IPS-18a (cell line): ENCODE results near the gene SLC13A4.

Experiments used
- H3K27ac ChIP-seq: one replicate; pipeline ENCODE4 v1.5.1; 2013; ENCODE audit warnings: low read length
- H3K27me3 ChIP-seq: one replicate; pipeline ENCODE4 v1.6.1; 2013; ENCODE audit warnings: mild to moderate bottlenecking, low read length; ENCODE audit not compliant: control insufficient read depth, insufficient read depth
- H3K36me3 ChIP-seq: one replicate; pipeline ENCODE4 v1.6.1; 2013; ENCODE audit warnings: low read depth, low read length; ENCODE audit not compliant: control insufficient read depth
- H3K4me1 ChIP-seq: one replicate; pipeline ENCODE4 v1.6.1; 2013; ENCODE audit warnings: low read depth, low read length; ENCODE audit not compliant: control insufficient read depth
- H3K4me3 ChIP-seq: one replicate; pipeline ENCODE4 v1.5.1; 2013; ENCODE audit warnings: low read length
- H3K9ac ChIP-seq: one replicate; pipeline ENCODE4 v1.6.1; 2013; ENCODE audit warnings: mild to moderate bottlenecking, low read length, moderate library complexity
- H3K9me3 ChIP-seq: one replicate; pipeline ENCODE4 v1.6.1; 2013; ENCODE audit warnings: low read depth, low read length; ENCODE audit not compliant: control insufficient read depth

SLC13A4 gene

GRCh38 chr7:135768064-135768463, 40.1 kb upstream of the SLC13A4 start:
- no peaks in the 10 kb centered on the region for H3K36me3 ChIP-seq
- no peak overlapping the region for H3K9ac ChIP-seq
- H3K4me3 ChIP-seq = no peak overlapping the region
- peaks cover 2% of the 10 kb centered on the region for H3K4me1 ChIP-seq
- no peak overlapping the region for H3K27ac ChIP-seq
- H3K27me3 ChIP-seq = no peaks in the 10 kb centered on the region
- no peaks in the 10 kb centered on the region for H3K9me3 ChIP-seq

GRCh38 chr7:135763261-135763660, 35.3 kb upstream of the SLC13A4 start:
- H3K27me3 ChIP-seq = no peaks in the 10 kb centered on the region
- H3K9me3 ChIP-seq = no peaks in the 10 kb centered on the region
- no peak overlapping the region for H3K4me3 ChIP-seq
- peaks cover 6% of the 10 kb centered on the region for H3K4me1 ChIP-seq
- H3K27ac ChIP-seq = no peak overlapping the region
- H3K9ac ChIP-seq = no peak overlapping the region
- no peaks in the 10 kb centered on the region for H3K36me3 ChIP-seq

GRCh38 chr7:135761751-135762488, 33.9 kb upstream of the SLC13A4 start:
- H3K9me3 ChIP-seq = no peaks in the 10 kb centered on the region
- H3K36me3 ChIP-seq = no peaks in the 10 kb centered on the region
- no peak overlapping the region for H3K27ac ChIP-seq
- no peak overlapping the region for H3K4me3 ChIP-seq
- H3K9ac ChIP-seq = no peak overlapping the region
- H3K27me3 ChIP-seq = no peaks in the 10 kb centered on the region
- H3K4me1 ChIP-seq = peaks cover 10% of the 10 kb centered on the region

- H3K27ac ChIP-seq = no peak overlapping the region
Measured at GRCh38 chr7:135759532-135759931, 31.5 kb upstream of the SLC13A4 start.

GRCh38 chr7:135758531-135758932, 30.5 kb upstream of the SLC13A4 start:
- H3K9ac ChIP-seq = no peak overlapping the region
- H3K9me3 ChIP-seq = no peaks in the 10 kb centered on the region
- no peaks in the 10 kb centered on the region for H3K36me3 ChIP-seq
- no peak overlapping the region for H3K27ac ChIP-seq
- peaks cover 15% of the 10 kb centered on the region for H3K4me1 ChIP-seq
- H3K27me3 ChIP-seq = no peaks in the 10 kb centered on the region
- no peak overlapping the region for H3K4me3 ChIP-seq

More at GRCh38 chr7:135759532-135759931, 31.5 kb upstream of the SLC13A4 start:
- H3K36me3 ChIP-seq = no peaks in the 10 kb centered on the region
- peaks cover 10% of the 10 kb centered on the region for H3K4me1 ChIP-seq
- H3K9me3 ChIP-seq = no peaks in the 10 kb centered on the region
- H3K9ac ChIP-seq = no peak overlapping the region
- H3K27me3 ChIP-seq = no peaks in the 10 kb centered on the region
- no peak overlapping the region for H3K4me3 ChIP-seq

- Histone ChIP-seq H3K27me3 (no peaks in the 10 kb centered on the region), H3K4me3 (no peak overlapping the region), H3K9me3 (no peaks in the 10 kb centered on the region), H3K36me3 (no peaks in the 10 kb centered on the region), H3K9ac (no peak overlapping the region), H3K4me1 (peaks cover 15% of the 10 kb centered on the region), H3K27ac (no peak overlapping the region)
Measured at GRCh38 chr7:135757719-135758411, 29.9 kb upstream of the SLC13A4 start.

GRCh38 chr7:135756191-135756590, 28.2 kb upstream of the SLC13A4 start:
- no peaks in the 10 kb centered on the region for H3K9me3 ChIP-seq
- no peak overlapping the region for H3K27ac ChIP-seq
- no peaks in the 10 kb centered on the region for H3K36me3 ChIP-seq
- H3K4me1 ChIP-seq = peaks cover 15% of the 10 kb centered on the region
- no peaks in the 10 kb centered on the region for H3K27me3 ChIP-seq
- H3K4me3 ChIP-seq = no peak overlapping the region
- H3K9ac ChIP-seq = no peak overlapping the region

- Histone ChIP-seq H3K36me3 (no peaks in the 10 kb centered on the region), H3K9ac (no peak overlapping the region), H3K27ac (no peak overlapping the region), H3K4me1 (peaks cover 15% of the 10 kb centered on the region), H3K9me3 (no peaks in the 10 kb centered on the region), H3K27me3 (no peaks in the 10 kb centered on the region), H3K4me3 (no peak overlapping the region)
Measured at GRCh38 chr7:135755351-135755753, 27.4 kb upstream of the SLC13A4 start.

GRCh38 chr7:135753616-135754413, 25.8 kb upstream of the SLC13A4 start:
- Histone ChIP-seq H3K4me3 (no peak overlapping the region), H3K9me3 (no peaks in the 10 kb centered on the region), H3K9ac (no peak overlapping the region), H3K27me3 (no peaks in the 10 kb centered on the region), H3K4me1 (peaks cover 15% of the 10 kb centered on the region), H3K36me3 (no peaks in the 10 kb centered on the region), H3K27ac (no peak overlapping the region)

- no peak within 1 kb of the TSS for H3K27ac ChIP-seq
- H3K4me3 ChIP-seq = no peak within 1 kb of the TSS
- H3K9me3 ChIP-seq = no peaks in the 10 kb centered on the region
- no peaks in the 10 kb centered on the region for H3K27me3 ChIP-seq
- H3K9ac ChIP-seq = no peak within 1 kb of the TSS
- H3K4me1 ChIP-seq = no peaks in the 10 kb centered on the region
- no peaks in the 10 kb centered on the region for H3K36me3 ChIP-seq
Measured at GRCh38 chr7:135748770-135749169, 20.8 kb upstream of the SLC13A4 start, which contains the start of gene FAM180A. TSS of gene FAM180A (minus strand) at chr7:135748813. CDS start at chr7:135748580, 233 bp downstream.

GRCh38 chr7:135747366-135747765, 19.4 kb upstream of the SLC13A4 start:
- Histone ChIP-seq H3K9ac (no peak overlapping the region), H3K4me3 (no peak overlapping the region), H3K27ac (no peak overlapping the region)

More at GRCh38 chr7:135747366-135747765, 19.4 kb upstream of the SLC13A4 start:
- Histone ChIP-seq H3K4me1 (no peaks in the 10 kb centered on the region), H3K27me3 (no peaks in the 10 kb centered on the region), H3K9me3 (no peaks in the 10 kb centered on the region), H3K36me3 (no peaks in the 10 kb centered on the region)
